MM.1S (cell line): Measurements from ENCODE around the gene IZUMO2.

Experiments used
- EZH2 ChIP-seq: fragments of 300-600 bp; sonication (generic); optimal IDR thresholded peaks from 2 replicates; pipeline ENCODE3; 2017; ENCODE audit warnings: low read depth, mild to moderate bottlenecking, antibody characterized with exemption, low read length, mixed read lengths
- TF ChIP-seq, protein P1 (sequence below): fragments of 300-600 bp; sonication (generic); IDR thresholded peaks from 2 replicates; pipeline ENCODE4 v1.5.1; 2016; ENCODE audit warnings: antibody characterized with exemption, low read length, mixed read lengths

GRCh38 chr19:50162988-50163387 is at the start of gene IZUMO2:
- no peak for TF ChIP-seq EZH2
- TF ChIP-seq, protein P1, sequence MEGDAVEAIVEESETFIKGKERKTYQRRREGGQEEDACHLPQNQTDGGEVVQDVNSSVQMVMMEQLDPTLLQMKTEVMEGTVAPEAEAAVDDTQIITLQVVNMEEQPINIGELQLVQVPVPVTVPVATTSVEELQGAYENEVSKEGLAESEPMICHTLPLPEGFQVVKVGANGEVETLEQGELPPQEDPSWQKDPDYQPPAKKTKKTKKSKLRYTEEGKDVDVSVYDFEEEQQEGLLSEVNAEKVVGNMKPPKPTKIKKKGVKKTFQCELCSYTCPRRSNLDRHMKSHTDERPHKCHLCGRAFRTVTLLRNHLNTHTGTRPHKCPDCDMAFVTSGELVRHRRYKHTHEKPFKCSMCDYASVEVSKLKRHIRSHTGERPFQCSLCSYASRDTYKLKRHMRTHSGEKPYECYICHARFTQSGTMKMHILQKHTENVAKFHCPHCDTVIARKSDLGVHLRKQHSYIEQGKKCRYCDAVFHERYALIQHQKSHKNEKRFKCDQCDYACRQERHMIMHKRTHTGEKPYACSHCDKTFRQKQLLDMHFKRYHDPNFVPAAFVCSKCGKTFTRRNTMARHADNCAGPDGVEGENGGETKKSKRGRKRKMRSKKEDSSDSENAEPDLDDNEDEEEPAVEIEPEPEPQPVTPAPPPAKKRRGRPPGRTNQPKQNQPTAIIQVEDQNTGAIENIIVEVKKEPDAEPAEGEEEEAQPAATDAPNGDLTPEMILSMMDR = no peak
